ENCODE results near the gene IAPP. TPM values are rescaled to one million over a fixed set of nuclear protein-coding genes. Genes with fewer than 3 reads are reported as not detected.
"Not testable (repeated sequence)": the region's sequence is repeated elsewhere in the genome, so short reads cannot be mapped to it uniquely, and the experiment has no call there.

The IAPP gene
- polyA plus RNA-seq, 1 donor (not counting 4 experiments of a cell fraction or from before 2014, with no cell fraction given), result not detected

DNA sequence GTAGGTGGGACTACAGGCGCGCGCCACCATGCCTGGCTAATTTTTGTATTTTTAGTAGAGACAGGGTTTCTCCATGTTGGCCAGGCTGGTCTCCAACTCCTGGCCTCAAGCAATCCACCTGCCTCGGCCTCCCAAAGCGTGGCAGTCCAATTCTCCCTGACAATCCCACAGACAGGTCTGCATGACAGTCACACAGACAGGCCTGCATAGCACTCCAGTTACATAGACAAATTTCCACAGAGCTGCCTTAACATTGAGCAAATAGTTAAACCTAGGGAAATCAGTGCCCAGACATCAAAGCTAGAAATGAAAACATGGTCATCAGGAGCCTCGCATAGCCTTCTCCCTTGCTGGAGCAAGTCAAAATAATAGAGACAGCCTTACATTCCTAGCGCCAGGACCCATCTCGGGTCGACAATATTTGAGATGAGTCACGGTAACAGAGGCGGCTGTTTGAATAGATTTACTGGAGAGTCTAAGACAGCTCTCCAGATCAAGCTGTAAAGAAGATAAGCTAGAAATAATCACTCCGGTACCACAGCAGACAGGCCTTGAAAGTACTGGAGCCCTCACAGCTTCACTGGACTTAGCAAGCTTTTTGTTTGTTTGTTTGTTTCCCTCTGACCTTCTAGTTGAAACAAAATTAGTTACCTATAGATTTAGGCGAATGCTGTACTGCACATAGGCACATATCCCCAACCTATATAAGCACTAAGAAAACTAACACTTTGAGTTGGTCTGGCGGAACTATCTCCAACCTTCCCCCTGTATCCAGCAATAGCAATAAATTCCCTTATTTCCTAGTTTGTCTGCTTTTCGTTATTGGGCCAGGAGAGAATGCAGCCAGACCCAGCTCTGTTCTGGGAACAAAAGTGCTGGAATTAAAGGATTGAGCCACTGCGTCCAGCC lies 40.9 kb downstream of the IAPP start:
- Histone ChIP-seq H3K9me1 (ENCODE audit: control insufficient read depth, extremely low read depth, insufficient read depth, low read length) (no peaks in the 10 kb centered on the region), H3K36me3 (ENCODE audit: control insufficient read depth in 2 of 2, extremely low read depth in 1 of 2, insufficient read depth in 2 of 2, low read length in 2 of 2) (no peaks in the 10 kb centered on the region), H3K9me3 (ENCODE audit: control insufficient read depth, low read depth, low read length) (no peaks in the 10 kb centered on the region), H2AFZ (ENCODE audit: control insufficient read depth, low read length) (no peak overlapping the region), H3K4me1 (ENCODE audit: control insufficient read depth, extremely low read depth, insufficient read depth, low read length) (no peaks in the 10 kb centered on the region), H3K4me2 (ENCODE audit: control insufficient read depth, extremely low read depth, insufficient read depth, low read depth, low read length) (no peak overlapping the region), H4K20me1 (ENCODE audit: control insufficient read depth, extremely low read depth, insufficient read depth, low read length) (no peaks in the 10 kb centered on the region), H3K27ac (ENCODE audit: control insufficient read depth, insufficient read depth, low read length) (no peak overlapping the region), H3K79me2 (ENCODE audit: control insufficient read depth, insufficient read depth, low read length) (no peaks in the 10 kb centered on the region), H3K27me3 (ENCODE audit: control insufficient read depth, extremely low read depth, insufficient read depth, low read length) (no peaks in the 10 kb centered on the region), H3K9ac (ENCODE audit: control insufficient read depth, extremely low read depth, insufficient read depth, low read length) (no peak overlapping the region), H3K4me3 (ENCODE audit: control insufficient read depth in 2 of 3, extremely low read depth in 1 of 3, insufficient read depth in 2 of 3, low read depth in 1 of 3, low read length in 3 of 3) (no peak overlapping the region)
- no peak for TF ChIP-seq EZH2 (IDR thresholded peaks at IDR 0.05; ENCODE audit: low read length)
- TF ChIP-seq, protein P1, sequence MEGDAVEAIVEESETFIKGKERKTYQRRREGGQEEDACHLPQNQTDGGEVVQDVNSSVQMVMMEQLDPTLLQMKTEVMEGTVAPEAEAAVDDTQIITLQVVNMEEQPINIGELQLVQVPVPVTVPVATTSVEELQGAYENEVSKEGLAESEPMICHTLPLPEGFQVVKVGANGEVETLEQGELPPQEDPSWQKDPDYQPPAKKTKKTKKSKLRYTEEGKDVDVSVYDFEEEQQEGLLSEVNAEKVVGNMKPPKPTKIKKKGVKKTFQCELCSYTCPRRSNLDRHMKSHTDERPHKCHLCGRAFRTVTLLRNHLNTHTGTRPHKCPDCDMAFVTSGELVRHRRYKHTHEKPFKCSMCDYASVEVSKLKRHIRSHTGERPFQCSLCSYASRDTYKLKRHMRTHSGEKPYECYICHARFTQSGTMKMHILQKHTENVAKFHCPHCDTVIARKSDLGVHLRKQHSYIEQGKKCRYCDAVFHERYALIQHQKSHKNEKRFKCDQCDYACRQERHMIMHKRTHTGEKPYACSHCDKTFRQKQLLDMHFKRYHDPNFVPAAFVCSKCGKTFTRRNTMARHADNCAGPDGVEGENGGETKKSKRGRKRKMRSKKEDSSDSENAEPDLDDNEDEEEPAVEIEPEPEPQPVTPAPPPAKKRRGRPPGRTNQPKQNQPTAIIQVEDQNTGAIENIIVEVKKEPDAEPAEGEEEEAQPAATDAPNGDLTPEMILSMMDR (optimal IDR thresholded peaks at IDR 0.05 in 1 of 3, IDR thresholded peaks at IDR 0.05 in 1 of 3, conservative IDR thresholded peaks at IDR 0.05 in 1 of 3; ENCODE audit: extremely low read depth in 1 of 3, insufficient read depth in 2 of 3, low read length in 3 of 3), result no peak
- dilution Hi-C loops (cut with MboI; ENCODE audit: extremely low pct_ligation_motif_present, low sequenced_read_pairs), result no loop called here
- DNase-seq (ENCODE audit: low read depth, low spot score) (no peak), FAIRE-seq (no peak)

DNA sequence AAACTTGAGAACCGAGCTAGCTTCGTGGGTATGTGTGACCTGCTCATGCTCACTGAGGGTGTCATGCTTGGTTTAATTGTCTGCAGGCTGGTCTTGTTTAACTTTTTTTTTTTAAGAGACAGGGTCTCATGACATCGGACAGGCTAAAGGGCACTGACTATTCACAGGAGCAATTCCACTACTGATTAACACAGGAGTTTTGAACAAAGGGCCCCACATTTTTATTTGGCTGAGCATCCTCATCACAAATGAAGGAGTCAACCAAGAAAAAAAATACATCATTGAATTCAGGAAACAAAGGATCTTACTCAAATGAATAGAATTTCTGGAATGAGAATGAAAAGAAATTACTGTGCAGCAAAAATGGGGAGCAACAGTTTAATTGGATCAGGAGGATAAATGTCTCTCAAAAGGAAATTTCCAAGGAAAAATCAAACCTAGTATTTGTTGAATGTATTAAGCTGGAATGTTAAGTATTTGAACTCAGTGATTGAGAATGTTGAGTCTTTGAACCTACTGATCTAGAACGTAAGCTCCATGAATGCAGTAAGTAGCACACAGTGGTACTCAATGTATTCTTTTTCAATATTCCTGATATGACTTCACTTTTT lies 43.9 kb downstream of the IAPP start:
- Histone ChIP-seq H4K20me1 (ENCODE audit: control insufficient read depth, extremely low read depth, insufficient read depth, low read length) (no peaks in the 10 kb centered on the region), H2AFZ (ENCODE audit: control insufficient read depth, low read length) (no peak overlapping the region), H3K9me1 (ENCODE audit: control insufficient read depth, extremely low read depth, insufficient read depth, low read length) (no peaks in the 10 kb centered on the region), H3K27me3 (ENCODE audit: control insufficient read depth, extremely low read depth, insufficient read depth, low read length) (no peaks in the 10 kb centered on the region), H3K9ac (ENCODE audit: control insufficient read depth, extremely low read depth, insufficient read depth, low read length) (no peak overlapping the region), H3K27ac (ENCODE audit: control insufficient read depth, insufficient read depth, low read length) (no peak overlapping the region), H3K4me2 (ENCODE audit: control insufficient read depth, extremely low read depth, insufficient read depth, low read depth, low read length) (no peak overlapping the region), H3K4me1 (ENCODE audit: control insufficient read depth, extremely low read depth, insufficient read depth, low read length) (no peaks in the 10 kb centered on the region), H3K36me3 (ENCODE audit: control insufficient read depth in 2 of 2, extremely low read depth in 1 of 2, insufficient read depth in 2 of 2, low read length in 2 of 2) (no peaks in the 10 kb centered on the region), H3K9me3 (ENCODE audit: control insufficient read depth, low read depth, low read length) (no peaks in the 10 kb centered on the region), H3K79me2 (ENCODE audit: control insufficient read depth, insufficient read depth, low read length) (no peaks in the 10 kb centered on the region), H3K4me3 (ENCODE audit: control insufficient read depth in 2 of 3, extremely low read depth in 1 of 3, insufficient read depth in 2 of 3, low read depth in 1 of 3, low read length in 3 of 3) (no peak overlapping the region)
- dilution Hi-C loops (cut with MboI; ENCODE audit: extremely low pct_ligation_motif_present, low sequenced_read_pairs), result no loop called here
- DNase-seq (ENCODE audit: low read depth, low spot score) (no peak), FAIRE-seq (no peak)
- TF ChIP-seq, protein P1 (optimal IDR thresholded peaks at IDR 0.05 in 1 of 3, IDR thresholded peaks at IDR 0.05 in 1 of 3, conservative IDR thresholded peaks at IDR 0.05 in 1 of 3; ENCODE audit: extremely low read depth in 1 of 3, insufficient read depth in 2 of 3, low read length in 3 of 3), result no peak

DNA sequence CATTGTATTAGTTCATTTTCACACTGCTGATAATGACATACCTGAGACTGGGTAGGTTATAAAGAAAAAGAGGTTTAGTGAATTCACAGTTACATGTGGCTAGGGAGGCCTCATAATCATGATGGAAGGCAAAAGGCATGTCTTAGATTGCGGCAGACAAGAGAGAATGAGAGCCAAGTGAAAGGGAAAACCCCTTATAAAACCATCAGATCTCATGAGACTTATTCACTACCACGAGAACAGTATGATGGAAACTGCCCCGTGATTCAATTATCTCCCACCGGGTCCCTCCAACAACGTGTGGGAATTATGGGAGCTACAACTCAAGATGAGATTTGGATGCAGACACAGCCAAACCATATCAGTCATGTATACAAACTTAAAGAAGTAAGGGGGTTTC lies 45.7 kb downstream of the IAPP start:
- DNase-seq (ENCODE audit: low read depth, low spot score); FAIRE-seq; dilution Hi-C loops (cut with MboI; ENCODE audit: extremely low pct_ligation_motif_present, low sequenced_read_pairs): not testable (repeated sequence)

More for the DNA sequence above, 45.7 kb downstream of the IAPP start:
- not testable (repeated sequence) for H3K27ac ChIP-seq (ENCODE audit: control insufficient read depth, insufficient read depth, low read length); H3K4me2 ChIP-seq (ENCODE audit: control insufficient read depth, extremely low read depth, insufficient read depth, low read depth, low read length); H3K79me2 ChIP-seq (ENCODE audit: control insufficient read depth, insufficient read depth, low read length); H3K4me1 ChIP-seq (ENCODE audit: control insufficient read depth, extremely low read depth, insufficient read depth, low read length); H3K27me3 ChIP-seq (ENCODE audit: control insufficient read depth, extremely low read depth, insufficient read depth, low read length); H3K4me3 ChIP-seq (ENCODE audit: control insufficient read depth in 2 of 3, extremely low read depth in 1 of 3, insufficient read depth in 2 of 3, low read depth in 1 of 3, low read length in 3 of 3); H3K9me3 ChIP-seq (ENCODE audit: control insufficient read depth, low read depth, low read length); H4K20me1 ChIP-seq (ENCODE audit: control insufficient read depth, extremely low read depth, insufficient read depth, low read length); H2AFZ ChIP-seq (ENCODE audit: control insufficient read depth, low read length); H3K36me3 ChIP-seq (ENCODE audit: control insufficient read depth in 2 of 2, extremely low read depth in 1 of 2, insufficient read depth in 2 of 2, low read length in 2 of 2); H3K9ac ChIP-seq (ENCODE audit: control insufficient read depth, extremely low read depth, insufficient read depth, low read length); H3K9me1 ChIP-seq (ENCODE audit: control insufficient read depth, extremely low read depth, insufficient read depth, low read length)

Measured in keratinocyte (primary cell).